ENCODE measurements around the gene LHFPL3. TPM values are rescaled to one million over a fixed set of nuclear protein-coding genes. Genes with fewer than 3 reads are reported as not detected.
A peak's percentile ranks its signal among the peaks of the same experiment; 100 is the strongest.

The LHFPL3 gene
- total RNA-seq, 1 donor from 2014 or later, result 0.30 TPM

GRCh38 chr7:104928721-104929400 is 600.5 kb downstream of the LHFPL3 start:
- peaks cover 5% of the 10 kb centered on the region for H3K4me1 ChIP-seq
- no peaks in the 10 kb centered on the region for H3K79me2 ChIP-seq (ENCODE audit: low read depth)
- H4K20me1 ChIP-seq (ENCODE audit: low read depth), result no peaks in the 10 kb centered on the region
- H3F3A ChIP-seq (ENCODE audit: low read depth), result peaks cover 29% of the 10 kb centered on the region
- H3K9me3 ChIP-seq (ENCODE audit: low read depth), result no peaks in the 10 kb centered on the region
- no peak for DNase-seq (ENCODE audit: low spot score)
- Mint-ChIP-seq H3K27me3 (ENCODE audit: insufficient read depth, low read depth) (peaks cover 10% of the 10 kb centered on the region), H3K27ac (peak overlapping the region; percentile 63), H3K36me3 (no peaks in the 10 kb centered on the region), H3K4me3 (no peak overlapping the region), H3K4me1 (peaks cover 79% of the 10 kb centered on the region), H3K9me3 (peaks cover 3% of the 10 kb centered on the region)
- H3K36me3 ChIP-seq, result no peaks in the 10 kb centered on the region
- no peak overlapping the region for H3K4me2 ChIP-seq
- no peaks in the 10 kb centered on the region for H3K27me3 ChIP-seq
- TF ChIP-seq EZH2 (IDR thresholded peaks at IDR 0.05) (no peak), EZH2phosphoT487 (IDR thresholded peaks at IDR 0.05) (no peak), CTCF (IDR thresholded peaks at IDR 0.05) (no peak)
- H3K4me3 ChIP-seq, result no peak overlapping the region
- H3K27ac ChIP-seq, result no peak overlapping the region
- no peak overlapping the region for H3K9ac ChIP-seq
- H2AFZ ChIP-seq (replicated peaks), result no peak overlapping the region

- Mint-ChIP-seq H3K27me3 (ENCODE audit: insufficient read depth, low read depth) (peaks cover 10% of the 10 kb centered on the region), H3K36me3 (no peaks in the 10 kb centered on the region), H3K27ac (peak overlapping the region; percentile 85), H3K9me3 (peaks cover 5% of the 10 kb centered on the region), H3K4me1 (peaks cover 84% of the 10 kb centered on the region), H3K4me3 (no peak overlapping the region)
- Histone ChIP-seq H3K9me3 (ENCODE audit: low read depth) (no peaks in the 10 kb centered on the region), H3K4me1 (peaks cover 5% of the 10 kb centered on the region), H3K9ac (no peak overlapping the region), H3K27me3 (no peaks in the 10 kb centered on the region), H3F3A (ENCODE audit: low read depth) (peaks cover 29% of the 10 kb centered on the region), H3K4me3 (no peak overlapping the region), H4K20me1 (ENCODE audit: low read depth) (no peaks in the 10 kb centered on the region), H3K4me2 (no peak overlapping the region), H3K36me3 (no peaks in the 10 kb centered on the region), H3K27ac (no peak overlapping the region), H2AFZ (replicated peaks) (no peak overlapping the region), H3K79me2 (ENCODE audit: low read depth) (no peaks in the 10 kb centered on the region)
- no peak for TF ChIP-seq EZH2 (IDR thresholded peaks at IDR 0.05)
- TF ChIP-seq EZH2phosphoT487 (IDR thresholded peaks at IDR 0.05), result no peak
- TF ChIP-seq CTCF (IDR thresholded peaks at IDR 0.05), result no peak
- no peak for DNase-seq (ENCODE audit: low spot score)
Measured at GRCh38 chr7:104929921-104930320, 601.5 kb downstream of the LHFPL3 start.

GRCh38 chr7:104931181-104931781 is 602.9 kb downstream of the LHFPL3 start:
- peaks cover 84% of the 10 kb centered on the region for H3K4me1 Mint-ChIP-seq
- Histone ChIP-seq H3K79me2 (ENCODE audit: low read depth) (no peaks in the 10 kb centered on the region), H3K27ac (peak overlapping the region; percentile 38), H4K20me1 (ENCODE audit: low read depth) (no peaks in the 10 kb centered on the region), H3K36me3 (no peaks in the 10 kb centered on the region), H3K4me3 (no peak overlapping the region), H3K4me2 (peak overlapping the region; percentile 38), H3K9me3 (ENCODE audit: low read depth) (no peaks in the 10 kb centered on the region), H3K4me1 (peaks cover 5% of the 10 kb centered on the region), H3K27me3 (no peaks in the 10 kb centered on the region), H3K9ac (no peak overlapping the region), H3F3A (ENCODE audit: low read depth) (peaks cover 29% of the 10 kb centered on the region), H2AFZ (replicated peaks) (no peak overlapping the region)
- H3K36me3 Mint-ChIP-seq, result no peaks in the 10 kb centered on the region
- H3K27ac Mint-ChIP-seq, result peak overlapping the region; percentile 94
- TF ChIP-seq CTCF (IDR thresholded peaks at IDR 0.05) (no peak), EZH2 (IDR thresholded peaks at IDR 0.05) (no peak), EZH2phosphoT487 (IDR thresholded peaks at IDR 0.05) (no peak)
- H3K27me3 Mint-ChIP-seq (ENCODE audit: insufficient read depth, low read depth), result peaks cover 9% of the 10 kb centered on the region
- H3K4me3 Mint-ChIP-seq, result peak overlapping the region; percentile 10
- peak; percentile 58 for DNase-seq (ENCODE audit: low spot score)
- H3K9me3 Mint-ChIP-seq, result peaks cover 5% of the 10 kb centered on the region
